K562 (cell line): Measurements from ENCODE around the gene STAT6. TPM values are rescaled to one million over a fixed set of nuclear protein-coding genes. Genes with fewer than 3 reads are reported as not detected.

Experiments used
- ADNP ChIP-seq: fragments of 200-800 bp; sonication (Bioruptor generic); IDR thresholded peaks from 2 replicates; pipeline ENCODE4 v1.6.1; 2016; ENCODE audit warnings: missing genetic modification characterization, missing compliant biosample characterization
- BCOR ChIP-seq: fragments of 450-650 bp; IDR thresholded peaks from 2 replicates; pipeline ENCODE4 v1.6.1; 2016
- CBFA2T2 ChIP-seq: fragments of 450-650 bp; conservative IDR thresholded peaks from 2 replicates; pipeline ENCODE4 v1.6.1; 2017; ENCODE audit warnings: mild to moderate bottlenecking
- CBX5 ChIP-seq: IDR thresholded peaks from 2 replicates; pipeline ENCODE4 v1.6.1; 2014; ENCODE audit warnings: low read depth, borderline replicate concordance
- COPS2 ChIP-seq: fragments of 450-650 bp; conservative IDR thresholded peaks from 2 replicates; pipeline ENCODE4 v1.6.1; 2016; ENCODE audit warnings: mild to moderate bottlenecking, moderate library complexity
- CREBBP ChIP-seq: IDR thresholded peaks from one replicate; pipeline ENCODE4 v1.6.1; 2012; ENCODE audit warnings: low read depth, mild to moderate bottlenecking, control low read depth, inconsistent platforms, low read length
- EHMT2 ChIP-seq: fragments of 450-650 bp; IDR thresholded peaks from 2 replicates; pipeline ENCODE4 v1.6.1; 2018; ENCODE audit warnings: antibody characterized with exemption
- ETS1 ChIP-seq: conservative IDR thresholded peaks from 2 replicates; pipeline ENCODE4 v1.6.1; 2011; ENCODE audit warnings: low read depth, mild to moderate bottlenecking, low read length; ENCODE audit not compliant: control insufficient read depth
- ETV5 ChIP-seq: sonication (generic); formaldehyde crosslinking; IDR thresholded peaks from 2 replicates; pipeline ENCODE4 v1.4.0; 2020; ENCODE audit warnings: low read depth, mild to moderate bottlenecking, missing genetic modification reagents
- FOXK2 ChIP-seq, 2 experiments: fragments of 450-650 bp; IDR thresholded peaks in 1 of 2; conservative IDR thresholded peaks in 1 of 2; 2 replicates each; pipeline ENCODE4 v1.6.1; 2016; ENCODE audit warnings: low read depth in 2 of 2, mild to moderate bottlenecking in 1 of 2
- GTF2E2 ChIP-seq: fragments of 200-800 bp; sonication (Bioruptor generic); IDR thresholded peaks from 2 replicates; pipeline ENCODE4 v1.6.1; 2016; ENCODE audit warnings: missing genetic modification characterization, missing compliant biosample characterization
- HDAC2 ChIP-seq: fragments of 450-650 bp; IDR thresholded peaks from 2 replicates; pipeline ENCODE4 v1.6.1; 2016; ENCODE audit warnings: mild to moderate bottlenecking
- KDM4B ChIP-seq, 2 experiments: fragments of 450-650 bp in 1 of 2; sonication (generic) in 1 of 2; IDR thresholded peaks; 2 replicates each; pipeline ENCODE4 v1.6.1; 2016 to 2017; ENCODE audit warnings: borderline replicate concordance in 2 of 2, antibody characterized with exemption in 1 of 2, low read depth in 1 of 2, mild to moderate bottlenecking in 1 of 2
- MLX ChIP-seq, 2 experiments: fragments of 450-650 bp in 1 of 2; sonication (generic) in 1 of 2; formaldehyde crosslinking; conservative IDR thresholded peaks; 2 replicates each; pipeline versions ENCODE4 v1.4.0 to v1.8.1; 2020 to 2022; ENCODE audit warnings: mild to moderate bottlenecking in 1 of 2, missing genetic modification reagents in 1 of 2
- MTA2 ChIP-seq: fragments of 450-650 bp; IDR thresholded peaks from 2 replicates; pipeline ENCODE4 v1.6.1; 2016; ENCODE audit warnings: low read depth
- PHF21A ChIP-seq: fragments of 450-650 bp; IDR thresholded peaks from 2 replicates; pipeline ENCODE4 v1.6.1; 2017; ENCODE audit warnings: low read depth, borderline replicate concordance
- RBM14 ChIP-seq: fragments of 200-400 bp; formaldehyde crosslinking; IDR thresholded peaks from 2 replicates; pipeline ENCODE4 v1.6.1; 2018; ENCODE audit warnings: low read depth, mild to moderate bottlenecking, low read length, moderate library complexity, borderline replicate concordance; ENCODE audit not compliant: insufficient read depth
- SMARCA5 ChIP-seq: fragments of 450-650 bp; IDR thresholded peaks from 2 replicates; pipeline ENCODE4 v1.6.1; 2016
- TCF3 ChIP-seq: sonication (generic); formaldehyde crosslinking; IDR thresholded peaks from 2 replicates; pipeline ENCODE4 v1.4.0; 2020; ENCODE audit warnings: mild to moderate bottlenecking, missing genetic modification reagents
- THRB ChIP-seq: fragments of 450-650 bp; formaldehyde crosslinking; conservative IDR thresholded peaks from 2 replicates; pipeline ENCODE4 v1.4.0; 2022; ENCODE audit warnings: mild to moderate bottlenecking, missing genetic modification characterization
- WHSC1 ChIP-seq: IDR thresholded peaks from one replicate; pipeline ENCODE4 v1.6.1; 2012; ENCODE audit warnings: low read length, control low read depth, inconsistent platforms
- ZBTB43 ChIP-seq: sonication (generic); formaldehyde crosslinking; IDR thresholded peaks from 2 replicates; pipeline ENCODE4 v1.8.0; 2023; ENCODE audit warnings: mild to moderate bottlenecking, missing genetic modification reagents
- ZNF184 ChIP-seq: sonication (generic); formaldehyde crosslinking; IDR thresholded peaks from 2 replicates; pipeline ENCODE4 v1.5.0; 2020; ENCODE audit warnings: missing genetic modification reagents
- polyA plus RNA-seq, 8 experiments: library from polyadenylated mRNA; depleted of rRNA in 4 of 8; stranded (reverse) in 5 of 8; unstranded in 3 of 8; fragments of >200 nt; fragmentation: Nextera tagmentation in 2 of 8; fragmentation: Illumina TruSeq in 1 of 8; extraction: Ambion mirVana in 2 of 8; extraction: Trizol in 1 of 8; gene quantifications; 2 replicates each; pipeline versions ENCODE4 v1.2.1 to v1.2.3, GENCODE V29; 2011 to 2014; ENCODE audit warnings: inconsistent platforms in 1 of 8, missing spikeins in 1 of 8
- total RNA-seq, 7 experiments: library from RNA; depleted of rRNA in 6 of 7; stranded (reverse); fragments of >200 nt in 6 of 7; fragmentation: Illumina TruSeq in 2 of 7; extraction: Trizol in 2 of 7; gene quantifications; 2 replicates each; pipeline versions ENCODE4 v1.2.1 to v1.2.3, GENCODE V29; 2011 to 2021; ENCODE audit warnings: low replicate concordance in 1 of 7

Gene STAT6
- total and polyA plus RNA-seq, 9 of the 15 experiments (the other 6 are each of a cell fraction or from before 2014, with no cell fraction given): 2.4 to 49.5 (median 26.5) TPM

DNA sequence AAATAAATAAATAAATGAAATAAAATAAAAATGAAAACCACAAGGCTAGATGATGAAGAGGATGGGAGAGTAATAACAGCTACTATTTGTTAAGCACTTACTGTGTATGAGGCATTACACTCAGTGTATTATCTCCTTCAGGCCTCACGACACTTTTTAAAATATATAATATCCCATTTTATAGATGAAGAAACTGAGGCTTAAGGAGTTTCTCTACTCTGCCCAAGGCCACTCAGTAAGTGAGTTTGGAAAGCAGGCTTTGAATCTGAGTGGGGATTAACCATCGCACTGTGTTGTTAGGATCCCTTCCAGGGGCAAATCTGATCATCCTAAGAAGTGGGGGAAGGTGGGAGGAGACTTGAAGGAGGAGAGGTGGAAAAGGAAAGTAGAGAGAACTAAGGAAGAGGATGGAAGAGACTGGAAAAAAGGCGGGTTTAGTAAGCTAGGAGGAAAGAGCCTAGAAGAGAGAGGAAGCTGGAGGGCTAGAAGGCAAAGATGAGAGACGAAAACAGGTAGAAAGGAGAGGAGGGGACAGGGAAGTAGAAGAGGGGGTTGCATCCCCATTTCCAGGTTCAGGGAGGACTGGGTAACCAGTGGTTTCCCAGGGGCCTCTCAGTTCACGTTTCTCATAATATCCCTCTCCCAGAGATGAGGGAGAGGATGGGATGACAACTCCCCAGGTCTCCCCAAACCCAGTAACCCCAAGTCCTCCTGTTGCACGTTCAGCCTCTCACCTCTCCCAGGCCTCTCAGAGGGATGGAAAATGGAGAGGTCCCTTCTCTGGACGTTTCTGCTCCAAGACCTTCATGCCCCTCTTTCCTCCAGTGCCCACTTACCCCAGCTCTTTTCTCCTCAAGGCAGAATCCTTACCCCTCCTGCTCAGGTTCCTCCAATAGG is 1.7 kb downstream of the STAT6 start (continued):
- TF ChIP-seq ZBTB43 (CRISPR knock-in tag) (no peak), THRB (CRISPR knock-in tag) (peak; percentile 43; the same call in 1 of the 2 replicates), RBM14 (no peak), MTA2 (no peak), ZNF184 (CRISPR knock-in tag) (no peak), SMARCA5 (peak; percentile 49; the same call in 1 of the 2 replicates), KDM4B (IDR thresholded peaks at IDR 0.05; ENCODE audit: borderline replicate concordance in 2 of 2, low read depth in 1 of 2) (no peak), ETV5 (no peak), ETS1 (no peak), WHSC1 (no peak), GTF2E2 (tag) (no peak), EHMT2 (no peak), ADNP (peak; percentile 71; the same call in 1 of the 2 replicates), PHF21A (no peak), MLX (CRISPR knock-in tag; conservative IDR thresholded peaks at IDR 0.05) (no peak), FOXK2 (conservative IDR thresholded peaks at IDR 0.05 in 1 of 2, IDR thresholded peaks at IDR 0.05 in 1 of 2; ENCODE audit: low read depth in 2 of 2) (no peak), HDAC2 (no peak), CBX5 (no peak), COPS2 (no peak), TCF3 (CRISPR knock-in tag) (no peak), BCOR (peak; percentile 88), CBFA2T2 (no peak), CREBBP (no peak)
